HL-60 (cell line): Measurements from ENCODE around the gene TPO.

Source experiments
- DNase-seq, 2 experiments: peaks; one replicate each; pipeline ENCODE4 v3.0.0-alpha.2; 2010 to 2020; ENCODE audit warnings: low read depth in 1 of 2, low spot score in 1 of 2
- H3K27ac ChIP-seq: fragments of 250-450 bp; sonication (Bioruptor Pico); replicated peaks from 2 replicates; pipeline ENCODE4 v1.5.1; 2020; ENCODE audit warnings: mild to moderate bottlenecking, moderate library complexity
- H3K27me3 ChIP-seq: fragments of 250-450 bp; sonication (Bioruptor Pico); 2 replicates; pipeline ENCODE4 v1.5.1; 2021; ENCODE audit warnings: mild to moderate bottlenecking, moderate library complexity; ENCODE audit not compliant: insufficient read depth, poor library complexity, severe bottlenecking
- H3K4me3 ChIP-seq: replicated peaks from 2 replicates; pipeline ENCODE4 v1.5.1; 2011; ENCODE audit warnings: mild to moderate bottlenecking, control low read depth, low read length; ENCODE audit not compliant: insufficient read depth
- GABPA ChIP-seq: IDR thresholded peaks from 2 replicates; pipeline ENCODE4 v1.6.1; 2012; ENCODE audit warnings: low read depth
- POLR2AphosphoS5 ChIP-seq: IDR thresholded peaks from 2 replicates; pipeline ENCODE4 v1.6.1; 2012; ENCODE audit warnings: low read depth
- REST ChIP-seq: IDR thresholded peaks from 2 replicates; pipeline ENCODE4 v1.6.1; 2012; ENCODE audit warnings: low read depth; ENCODE audit not compliant: insufficient replicate concordance
- SPI1 ChIP-seq: IDR thresholded peaks from 2 replicates; pipeline ENCODE4 v1.6.1; 2012; ENCODE audit warnings: low read depth, mild to moderate bottlenecking, borderline replicate concordance
- TF ChIP-seq, protein P1 (sequence below): IDR thresholded peaks from one replicate; pipeline ENCODE4 v1.5.1; 2011; ENCODE audit warnings: low read length, control low read depth, inconsistent platforms; ENCODE audit not compliant: insufficient read depth

TPO gene

DNA sequence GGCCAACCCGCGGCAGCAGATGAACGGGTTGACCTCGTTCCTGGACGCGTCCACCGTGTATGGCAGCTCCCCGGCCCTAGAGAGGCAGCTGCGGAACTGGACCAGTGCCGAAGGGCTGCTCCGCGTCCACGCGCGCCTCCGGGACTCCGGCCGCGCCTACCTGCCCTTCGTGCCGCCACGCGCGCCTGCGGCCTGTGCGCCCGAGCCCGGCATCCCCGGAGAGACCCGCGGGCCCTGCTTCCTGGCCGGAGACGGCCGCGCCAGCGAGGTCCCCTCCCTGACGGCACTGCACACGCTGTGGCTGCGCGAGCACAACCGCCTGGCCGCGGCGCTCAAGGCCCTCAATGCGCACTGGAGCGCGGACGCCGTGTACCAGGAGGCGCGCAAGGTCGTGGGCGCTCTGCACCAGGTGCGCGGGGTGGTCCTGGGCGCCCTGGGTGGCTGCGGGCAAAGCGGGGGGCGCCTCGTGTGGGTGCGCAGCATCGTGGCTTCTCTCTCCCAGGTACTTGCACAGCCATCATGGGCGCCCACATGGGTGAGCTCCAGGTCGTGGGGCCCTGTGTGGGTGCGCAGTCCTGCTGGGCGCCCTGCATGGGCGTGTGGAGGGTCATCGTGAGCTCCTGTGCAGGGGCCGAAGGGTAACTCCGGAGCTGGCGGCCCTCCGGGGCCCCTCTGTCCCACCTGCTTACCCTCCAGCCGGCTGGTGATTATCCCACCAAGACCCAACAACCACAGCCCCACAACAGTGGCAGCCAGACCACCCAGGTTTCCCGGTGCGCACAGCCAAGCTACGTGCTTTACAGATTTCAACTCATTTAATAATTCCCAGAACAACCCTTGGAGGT, 64.2 kb downstream of the TPO start:
- H3K27me3 ChIP-seq, result no peaks in the 10 kb centered on the region
- no peak for DNase-seq
- no peak overlapping the region for H3K4me3 ChIP-seq
- TF ChIP-seq REST (no peak), SPI1 (no peak), GABPA (no peak), POLR2AphosphoS5 (no peak)
- TF ChIP-seq, protein P1, sequence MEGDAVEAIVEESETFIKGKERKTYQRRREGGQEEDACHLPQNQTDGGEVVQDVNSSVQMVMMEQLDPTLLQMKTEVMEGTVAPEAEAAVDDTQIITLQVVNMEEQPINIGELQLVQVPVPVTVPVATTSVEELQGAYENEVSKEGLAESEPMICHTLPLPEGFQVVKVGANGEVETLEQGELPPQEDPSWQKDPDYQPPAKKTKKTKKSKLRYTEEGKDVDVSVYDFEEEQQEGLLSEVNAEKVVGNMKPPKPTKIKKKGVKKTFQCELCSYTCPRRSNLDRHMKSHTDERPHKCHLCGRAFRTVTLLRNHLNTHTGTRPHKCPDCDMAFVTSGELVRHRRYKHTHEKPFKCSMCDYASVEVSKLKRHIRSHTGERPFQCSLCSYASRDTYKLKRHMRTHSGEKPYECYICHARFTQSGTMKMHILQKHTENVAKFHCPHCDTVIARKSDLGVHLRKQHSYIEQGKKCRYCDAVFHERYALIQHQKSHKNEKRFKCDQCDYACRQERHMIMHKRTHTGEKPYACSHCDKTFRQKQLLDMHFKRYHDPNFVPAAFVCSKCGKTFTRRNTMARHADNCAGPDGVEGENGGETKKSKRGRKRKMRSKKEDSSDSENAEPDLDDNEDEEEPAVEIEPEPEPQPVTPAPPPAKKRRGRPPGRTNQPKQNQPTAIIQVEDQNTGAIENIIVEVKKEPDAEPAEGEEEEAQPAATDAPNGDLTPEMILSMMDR, result no peak
- H3K27ac ChIP-seq, result no peak overlapping the region

DNA sequence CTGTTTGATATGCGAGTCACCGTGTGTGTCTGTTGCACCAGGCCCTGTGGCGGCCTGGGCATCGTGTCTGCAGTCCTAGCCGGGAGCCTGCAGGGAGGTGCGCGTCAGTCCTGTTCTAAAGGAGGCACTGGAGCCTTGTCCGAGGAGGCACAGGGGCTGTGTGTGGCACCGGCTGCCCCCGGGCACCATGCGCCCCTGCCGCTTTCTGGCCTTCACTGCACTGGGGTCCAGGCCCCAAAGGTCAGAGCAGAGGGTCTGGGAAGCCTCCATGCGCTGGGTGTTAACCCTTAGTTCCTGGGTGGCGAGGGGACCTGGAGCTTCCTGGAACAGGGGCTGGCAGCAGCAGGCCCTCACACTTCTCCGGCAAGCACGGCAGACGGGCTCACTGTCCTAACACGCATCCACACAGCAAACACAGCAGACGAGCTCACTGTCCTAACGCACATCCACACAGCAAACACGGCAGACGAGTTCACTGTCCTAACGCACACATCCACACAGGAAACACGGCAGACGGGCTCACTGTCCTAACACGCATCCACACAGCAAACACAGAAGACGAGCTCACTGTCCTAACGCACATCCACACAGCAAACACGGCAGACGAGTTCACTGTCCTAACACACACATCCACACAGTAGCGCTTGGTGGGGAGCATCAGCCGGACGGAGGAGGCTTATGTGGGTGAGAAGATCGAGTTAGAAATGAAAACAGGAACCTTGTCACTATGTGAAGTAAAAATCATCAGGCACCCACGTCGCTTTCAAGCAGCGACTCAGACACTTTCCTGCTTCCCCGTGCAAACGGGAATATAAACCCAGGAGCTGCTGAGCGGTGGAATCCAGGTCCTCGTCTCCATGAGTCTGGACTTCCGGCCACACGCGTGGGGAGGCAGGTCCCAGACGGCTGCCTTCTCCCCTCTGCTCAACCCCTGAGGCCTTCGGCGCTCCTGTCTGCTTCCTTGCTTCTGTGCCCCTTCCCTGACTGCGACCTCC, 65.3 kb downstream of the TPO start:
- Histone ChIP-seq H3K4me3 (no peak overlapping the region), H3K27me3 (no peaks in the 10 kb centered on the region), H3K27ac (no peak overlapping the region)
- TF ChIP-seq REST (no peak), GABPA (no peak), POLR2AphosphoS5 (no peak), SPI1 (no peak)
- TF ChIP-seq, protein P1, result no peak
- DNase-seq, result no peak

DNA sequence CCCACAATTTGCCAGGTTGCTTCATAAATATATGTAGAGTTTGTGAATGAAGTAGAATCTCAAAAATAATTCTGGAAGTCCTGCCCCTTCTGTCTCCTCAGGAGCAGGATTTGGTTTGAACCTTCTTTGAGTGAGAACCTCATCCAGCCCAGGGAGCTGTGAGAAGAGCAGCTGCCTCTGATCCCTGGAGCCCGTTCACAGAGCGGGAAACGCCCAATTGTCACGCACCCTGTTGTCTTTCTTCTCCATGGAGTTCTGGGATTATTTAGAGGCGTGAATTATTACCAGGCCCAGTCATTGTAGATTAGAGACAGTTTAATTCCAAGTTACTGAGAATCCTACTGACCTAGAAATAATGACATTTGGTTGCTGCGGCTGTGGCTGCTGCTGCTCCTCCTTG, 66.1 kb downstream of the TPO start:
- Histone ChIP-seq H3K27me3 (no peaks in the 10 kb centered on the region), H3K4me3 (no peak overlapping the region), H3K27ac (no peak overlapping the region)
- no peak for DNase-seq
- TF ChIP-seq POLR2AphosphoS5 (no peak), REST (no peak), SPI1 (no peak), GABPA (no peak)
- TF ChIP-seq, protein P1, result no peak
